Ovary (tissue), 3 donors: ENCODE data around the gene WNT7B.

Experiments used
- CTCF ChIP-seq, 3 donors: fragments of 450-650 bp in 2 of 3; fragments of 200-600 bp in 1 of 3; IDR thresholded peaks; one replicate each; pipeline versions ENCODE4 v1.5.1 to v1.8.0; 2016 to 2022; ENCODE audit warnings: antibody characterized with exemption in 3 of 3, mild to moderate bottlenecking in 1 of 3
- EP300 ChIP-seq: sonication (generic); formaldehyde crosslinking; IDR thresholded peaks from one replicate; pipeline ENCODE4 v1.6.1; 2017; ENCODE audit warnings: antibody characterized with exemption
- POLR2A ChIP-seq: fragments of 450-650 bp; IDR thresholded peaks from one replicate; pipeline ENCODE4 v1.6.1; 2017; ENCODE audit warnings: antibody characterized with exemption, mild to moderate bottlenecking, moderate library complexity
- donor health status: DM: no; HTN: no; CAD: no.

GRCh38 chr22:45917700-45918458 is 59.1 kb downstream of the WNT7B start:
- TF ChIP-seq CTCF (IDR thresholded peaks at IDR 0.05): no peak
- TF ChIP-seq POLR2A: no peak
- TF ChIP-seq EP300: no peak
